Activated CD4-positive, alpha-beta T cell treated with anti-CD3 and anti-CD28 coated beads, Interleukin-2, amount 10 ng/mL, durations not matched to agents 24 days and 14 days (primary cell): ENCODE results near the gene ZNF445. TPM values are rescaled to one million over a fixed set of nuclear protein-coding genes. Genes with fewer than 3 reads are reported as not detected.
A peak's percentile ranks its signal among the peaks of the same experiment; 100 is the strongest.

Experiments
- DNase-seq: peaks from one replicate; pipeline ENCODE4 v3.0.0; 2022
- H3K27ac Mint-ChIP-seq: one replicate; pipeline ENCODE4 v1.8.0; 2022; ENCODE audit warnings: mild to moderate bottlenecking, mixed read lengths
- H3K27me3 Mint-ChIP-seq: one replicate; pipeline ENCODE4 v1.8.0; 2022; ENCODE audit warnings: mixed read lengths
- H3K36me3 Mint-ChIP-seq: one replicate; pipeline ENCODE4 v1.8.0; 2022; ENCODE audit warnings: low read depth, mild to moderate bottlenecking, mixed read lengths
- H3K4me1 Mint-ChIP-seq: one replicate; pipeline ENCODE4 v1.8.0; 2021; ENCODE audit warnings: mixed read lengths
- H3K4me3 Mint-ChIP-seq: one replicate; pipeline ENCODE4 v1.8.0; 2022; ENCODE audit warnings: mild to moderate bottlenecking, moderate library complexity, mixed read lengths
- H3K9me3 Mint-ChIP-seq: one replicate; pipeline ENCODE4 v1.8.0; 2021; ENCODE audit warnings: mixed read lengths
- intact Hi-C: fragments of 100-400 bp; cut with micrococcal nuclease; formaldehyde crosslinking; loops from one replicate; pipeline ENCODE4 v1.15.1; 2023
- total RNA-seq: library from RNA; stranded (reverse); gene quantifications from 2 replicates; pipeline ENCODE4 v1.2.3, GENCODE V29; 2022

ZNF445 gene
- total RNA-seq, 1 donor from 2014 or later, result 17.7 TPM

DNA sequence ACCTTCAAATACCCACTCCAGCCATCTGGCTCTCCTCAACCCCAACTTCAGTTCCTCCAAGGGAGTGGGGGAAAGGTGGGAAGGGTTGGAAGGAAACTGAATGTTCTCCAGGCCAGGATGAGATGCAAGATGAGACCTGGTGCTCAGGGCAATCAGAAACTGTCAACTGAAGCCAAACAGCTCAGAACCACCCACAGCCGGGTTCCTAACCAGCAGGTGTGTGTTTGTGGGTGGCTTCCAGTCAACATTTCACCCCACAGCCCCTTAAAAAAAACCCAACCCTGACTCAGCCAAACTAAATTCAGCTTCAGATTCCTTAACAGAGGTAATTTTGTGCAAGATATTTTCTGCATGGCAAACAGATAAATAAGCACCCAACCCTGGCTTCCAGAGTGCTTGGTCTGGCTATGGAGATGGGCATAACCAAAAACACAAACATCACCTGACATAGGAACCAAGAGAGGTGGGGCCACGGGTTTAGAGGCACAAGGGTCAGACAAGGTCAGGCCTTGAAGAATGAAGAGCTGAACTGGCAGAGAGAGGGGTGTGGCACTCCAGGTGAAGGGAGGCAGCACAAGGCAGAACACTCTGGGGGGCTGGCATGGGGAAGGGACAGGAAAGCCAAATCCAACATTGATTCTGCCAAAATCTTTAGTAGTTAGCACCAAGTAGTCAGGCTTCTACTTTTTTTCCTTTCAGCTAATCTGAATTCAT is 34.7 kb downstream of the ZNF445 start:
- H3K4me3 Mint-ChIP-seq, result peak overlapping the region; percentile 62
- H3K36me3 Mint-ChIP-seq, result peaks cover 53% of the 10 kb centered on the region
- peaks cover 42% of the 10 kb centered on the region for H3K4me1 Mint-ChIP-seq
- H3K27ac Mint-ChIP-seq, result peak overlapping the region; percentile 50
- DNase-seq, result peak; percentile 62
- intact Hi-C loops, result no loop called here
- peaks cover 11% of the 10 kb centered on the region for H3K9me3 Mint-ChIP-seq
- no peaks in the 10 kb centered on the region for H3K27me3 Mint-ChIP-seq

GRCh38 chr3:44439499-44440295 is 37.8 kb downstream of the ZNF445 start:
- peak; percentile 90 for DNase-seq
- Mint-ChIP-seq H3K9me3 (no peaks in the 10 kb centered on the region), H3K4me3 (peak overlapping the region; percentile 66), H3K27ac (peak overlapping the region; percentile 85), H3K36me3 (peaks cover 31% of the 10 kb centered on the region), H3K27me3 (no peaks in the 10 kb centered on the region), H3K4me1 (peaks cover 38% of the 10 kb centered on the region)
- intact Hi-C loops, result loop anchor here (1.0 kb wide), 3 partner anchors 38 to 101 kb away; partner anchors contain the start of genes TCAIM and ZNF445

- peaks cover 30% of the 10 kb centered on the region for H3K4me1 Mint-ChIP-seq
- H3K27me3 Mint-ChIP-seq, result no peaks in the 10 kb centered on the region
- no peaks in the 10 kb centered on the region for H3K9me3 Mint-ChIP-seq
- peaks cover 22% of the 10 kb centered on the region for H3K36me3 Mint-ChIP-seq
- no peak overlapping the region for H3K27ac Mint-ChIP-seq
- intact Hi-C loops, result no loop called here
- no peak overlapping the region for H3K4me3 Mint-ChIP-seq
- DNase-seq, result no peak
Measured at GRCh38 chr3:44437800-44438199, 39.7 kb downstream of the ZNF445 start.

- Mint-ChIP-seq H3K9me3 (no peaks in the 10 kb centered on the region), H3K36me3 (peaks cover 12% of the 10 kb centered on the region), H3K27me3 (no peaks in the 10 kb centered on the region), H3K4me3 (no peak overlapping the region), H3K27ac (no peak overlapping the region), H3K4me1 (peaks cover 16% of the 10 kb centered on the region)
- intact Hi-C loops, result no loop called here
- no peak for DNase-seq
Measured at GRCh38 chr3:44436181-44436580, 41.3 kb downstream of the ZNF445 start.

- intact Hi-C loops, result no loop called here
- no peaks in the 10 kb centered on the region for H3K9me3 Mint-ChIP-seq
Measured at GRCh38 chr3:44434834-44435510, 42.5 kb downstream of the ZNF445 start.

DNA sequence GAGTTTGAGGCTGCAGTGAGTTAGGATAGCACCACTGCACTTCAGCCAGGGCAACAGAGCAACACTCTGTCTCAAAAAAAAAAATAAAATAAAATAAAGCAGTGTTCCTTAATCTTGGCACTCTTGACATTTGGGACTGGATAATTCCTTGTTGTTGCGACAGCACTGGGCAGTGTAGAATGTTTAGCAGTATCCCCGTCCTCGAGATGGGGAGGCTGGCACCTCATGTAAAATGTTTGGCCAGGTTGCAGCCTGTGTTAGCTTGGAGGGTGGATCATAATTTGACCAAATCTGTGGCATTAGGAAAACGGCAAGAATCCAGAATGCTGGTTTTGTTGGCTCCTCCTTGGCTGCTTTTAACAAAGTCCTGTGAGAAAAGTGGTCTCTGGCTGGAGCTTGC is 47.0 kb downstream of the ZNF445 start:
- H3K27ac Mint-ChIP-seq, result no peak overlapping the region
- H3K4me3 Mint-ChIP-seq, result no peak overlapping the region
- intact Hi-C loops, result no loop called here
- no peak for DNase-seq
- H3K27me3 Mint-ChIP-seq, result no peaks in the 10 kb centered on the region
- H3K9me3 Mint-ChIP-seq, result no peaks in the 10 kb centered on the region
- H3K4me1 Mint-ChIP-seq, result no peaks in the 10 kb centered on the region
- no peaks in the 10 kb centered on the region for H3K36me3 Mint-ChIP-seq

More at GRCh38 chr3:44434834-44435510, 42.5 kb downstream of the ZNF445 start:
- no peak overlapping the region for H3K27ac Mint-ChIP-seq
- peaks cover 8% of the 10 kb centered on the region for H3K4me1 Mint-ChIP-seq
- H3K27me3 Mint-ChIP-seq, result no peaks in the 10 kb centered on the region
- no peak for DNase-seq
- no peak overlapping the region for H3K4me3 Mint-ChIP-seq
- peaks cover 9% of the 10 kb centered on the region for H3K36me3 Mint-ChIP-seq

DNA sequence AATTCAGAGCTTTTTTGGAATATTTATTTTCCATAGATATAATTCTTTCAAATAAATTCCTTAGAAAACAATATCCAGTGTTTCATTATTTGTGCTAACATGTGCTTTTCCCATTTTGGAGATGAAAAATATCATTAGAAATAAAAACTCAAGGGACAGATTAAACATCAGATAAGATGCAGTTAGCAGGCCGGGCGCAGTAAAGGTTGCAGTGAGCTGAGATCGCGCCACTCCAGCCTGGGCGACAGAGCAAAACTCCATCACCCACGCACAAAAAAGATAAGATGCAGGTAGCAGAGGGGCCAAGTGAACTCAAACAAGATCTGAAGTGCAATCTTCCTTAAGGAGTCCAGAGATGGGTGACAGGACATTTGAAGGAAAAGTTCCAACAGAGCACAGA is 48.0 kb downstream of the ZNF445 start:
- DNase-seq, result no peak
- Mint-ChIP-seq H3K36me3 (no peaks in the 10 kb centered on the region), H3K27me3 (no peaks in the 10 kb centered on the region), H3K4me1 (no peaks in the 10 kb centered on the region), H3K27ac (no peak overlapping the region), H3K4me3 (no peak overlapping the region), H3K9me3 (no peaks in the 10 kb centered on the region)
- intact Hi-C loops, result no loop called here

GRCh38 chr3:44428910-44429309 is 48.6 kb downstream of the ZNF445 start:
- Mint-ChIP-seq H3K27ac (no peak overlapping the region), H3K9me3 (no peaks in the 10 kb centered on the region), H3K4me1 (no peaks in the 10 kb centered on the region), H3K4me3 (no peak overlapping the region), H3K36me3 (no peaks in the 10 kb centered on the region), H3K27me3 (no peaks in the 10 kb centered on the region)
- DNase-seq, result no peak
- intact Hi-C loops, result no loop called here

GRCh38 chr3:44427683-44428082 is 49.8 kb downstream of the ZNF445 start:
- Mint-ChIP-seq H3K27ac (no peak overlapping the region), H3K9me3 (no peaks in the 10 kb centered on the region), H3K27me3 (no peaks in the 10 kb centered on the region), H3K4me3 (no peak overlapping the region), H3K4me1 (no peaks in the 10 kb centered on the region), H3K36me3 (no peaks in the 10 kb centered on the region)
- intact Hi-C loops, result no loop called here
- DNase-seq, result no peak

GRCh38 chr3:44424758-44425157 is 52.7 kb downstream of the ZNF445 start:
- intact Hi-C loops, result no loop called here
- DNase-seq, result no peak
- H3K4me3 Mint-ChIP-seq, result no peak overlapping the region
- H3K27me3 Mint-ChIP-seq, result no peaks in the 10 kb centered on the region
- no peaks in the 10 kb centered on the region for H3K36me3 Mint-ChIP-seq
- no peaks in the 10 kb centered on the region for H3K4me1 Mint-ChIP-seq
- H3K27ac Mint-ChIP-seq, result no peak overlapping the region
- H3K9me3 Mint-ChIP-seq, result no peaks in the 10 kb centered on the region

- Mint-ChIP-seq H3K36me3 (no peaks in the 10 kb centered on the region), H3K27me3 (no peaks in the 10 kb centered on the region), H3K27ac (no peak overlapping the region), H3K4me1 (no peaks in the 10 kb centered on the region), H3K4me3 (no peak overlapping the region), H3K9me3 (no peaks in the 10 kb centered on the region)
- intact Hi-C loops, result no loop called here
- DNase-seq, result no peak
Measured at GRCh38 chr3:44421280-44421679, 56.2 kb downstream of the ZNF445 start.

DNA sequence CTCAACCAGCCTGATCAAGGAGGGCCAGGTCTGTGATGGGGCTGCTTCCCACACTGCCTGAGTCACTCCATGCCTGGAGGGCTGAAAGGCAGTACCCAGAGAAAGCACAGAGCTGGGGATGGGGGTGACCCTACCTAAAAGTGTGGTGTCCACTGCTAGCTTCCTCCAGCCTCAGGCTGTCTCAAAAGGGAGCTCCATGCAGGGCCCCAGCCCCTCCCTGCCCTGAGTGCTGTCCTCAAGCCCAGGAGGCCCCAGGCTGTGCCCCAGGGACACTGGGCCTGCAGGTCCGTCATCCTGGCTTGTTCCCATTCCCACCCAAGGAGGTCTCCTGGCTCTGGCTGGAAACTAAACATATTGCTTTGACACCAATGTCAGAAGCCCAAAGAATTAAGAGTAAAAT is 56.8 kb downstream of the ZNF445 start:
- no peaks in the 10 kb centered on the region for H3K27me3 Mint-ChIP-seq

GRCh38 chr3:44419923-44420650 is 57.4 kb downstream of the ZNF445 start:
- Mint-ChIP-seq H3K27me3 (no peaks in the 10 kb centered on the region), H3K4me3 (no peak overlapping the region), H3K4me1 (no peaks in the 10 kb centered on the region), H3K9me3 (no peaks in the 10 kb centered on the region), H3K27ac (no peak overlapping the region), H3K36me3 (no peaks in the 10 kb centered on the region)
- intact Hi-C loops, result no loop called here
- no peak for DNase-seq

More for the DNA sequence above, 56.8 kb downstream of the ZNF445 start:
- H3K4me1 Mint-ChIP-seq, result no peaks in the 10 kb centered on the region
- H3K36me3 Mint-ChIP-seq, result no peaks in the 10 kb centered on the region
- intact Hi-C loops, result no loop called here
- no peaks in the 10 kb centered on the region for H3K9me3 Mint-ChIP-seq
- H3K27ac Mint-ChIP-seq, result no peak overlapping the region
- no peak overlapping the region for H3K4me3 Mint-ChIP-seq
- DNase-seq, result no peak
